ENCODE measurements around the gene NFATC1.
A peak's percentile ranks its signal among the peaks of the same experiment; 100 is the strongest.

The NFATC1 gene

DNA sequence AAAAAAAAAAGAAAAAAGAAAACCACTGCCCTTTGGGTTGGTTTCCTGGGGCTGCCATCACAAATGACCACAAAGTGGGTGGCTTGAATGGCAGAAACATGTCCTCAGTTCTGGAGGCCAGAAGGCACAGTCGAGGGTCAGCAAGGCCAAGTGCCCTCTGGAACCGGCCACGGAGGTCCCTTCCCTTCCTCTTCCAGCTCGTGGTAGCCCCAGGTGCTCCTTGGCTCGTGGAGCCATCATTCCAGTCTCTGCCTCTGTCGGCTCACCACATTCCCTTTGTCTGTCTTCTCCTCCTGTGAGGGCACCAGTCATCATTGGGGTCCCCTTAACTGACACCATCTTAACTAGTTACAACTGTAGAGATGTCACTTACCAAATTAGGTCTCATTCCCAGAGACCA is 8.5 kb upstream of the NFATC1 start:
- DNase-seq, result no peak
- Histone ChIP-seq H3K4me3 (ENCODE audit: insufficient read depth, low read depth, low read length, poor library complexity, severe bottlenecking) (no peak overlapping the region), H3K4me1 (ENCODE audit: control insufficient read depth, insufficient read depth, low read length, poor library complexity, severe bottlenecking) (no peaks in the 10 kb centered on the region), H3K9me3 (ENCODE audit: control insufficient read depth, low read length) (no peaks in the 10 kb centered on the region), H3K27me3 (replicated peaks; ENCODE audit: control insufficient read depth, insufficient read depth, low read length, poor library complexity, severe bottlenecking) (no peaks in the 10 kb centered on the region), H3K27ac (ENCODE audit: insufficient read depth, low read length, poor library complexity, severe bottlenecking) (no peak overlapping the region), H3K36me3 (ENCODE audit: control insufficient read depth, insufficient read depth, low read length) (no peaks in the 10 kb centered on the region)

DNA sequence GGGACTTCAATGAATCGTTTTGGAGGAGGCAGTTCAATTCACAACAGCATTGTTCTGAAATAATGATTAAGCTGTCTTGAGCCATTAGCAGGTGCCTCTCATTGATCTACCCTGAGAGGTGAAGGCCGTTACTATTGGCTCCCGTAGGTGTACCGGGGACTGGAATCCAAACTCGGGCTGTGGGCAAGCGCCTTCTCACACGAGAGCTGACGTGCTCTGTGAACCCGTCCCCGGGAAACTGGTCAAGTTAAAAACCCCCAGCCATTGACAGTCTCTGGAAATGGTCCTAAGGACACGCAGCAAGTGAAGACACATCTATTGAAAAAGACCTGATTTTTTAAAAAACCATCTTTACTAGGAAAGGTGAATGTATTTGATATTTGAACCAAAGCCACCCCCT is 8.1 kb upstream of the NFATC1 start:
- Histone ChIP-seq H3K27me3 (replicated peaks; ENCODE audit: control insufficient read depth, insufficient read depth, low read length, poor library complexity, severe bottlenecking) (no peaks in the 10 kb centered on the region), H3K4me1 (ENCODE audit: control insufficient read depth, insufficient read depth, low read length, poor library complexity, severe bottlenecking) (no peaks in the 10 kb centered on the region), H3K27ac (ENCODE audit: insufficient read depth, low read length, poor library complexity, severe bottlenecking) (no peak overlapping the region), H3K4me3 (ENCODE audit: insufficient read depth, low read depth, low read length, poor library complexity, severe bottlenecking) (no peak overlapping the region), H3K9me3 (ENCODE audit: control insufficient read depth, low read length) (no peaks in the 10 kb centered on the region), H3K36me3 (ENCODE audit: control insufficient read depth, insufficient read depth, low read length) (no peaks in the 10 kb centered on the region)
- DNase-seq, result no peak

DNA sequence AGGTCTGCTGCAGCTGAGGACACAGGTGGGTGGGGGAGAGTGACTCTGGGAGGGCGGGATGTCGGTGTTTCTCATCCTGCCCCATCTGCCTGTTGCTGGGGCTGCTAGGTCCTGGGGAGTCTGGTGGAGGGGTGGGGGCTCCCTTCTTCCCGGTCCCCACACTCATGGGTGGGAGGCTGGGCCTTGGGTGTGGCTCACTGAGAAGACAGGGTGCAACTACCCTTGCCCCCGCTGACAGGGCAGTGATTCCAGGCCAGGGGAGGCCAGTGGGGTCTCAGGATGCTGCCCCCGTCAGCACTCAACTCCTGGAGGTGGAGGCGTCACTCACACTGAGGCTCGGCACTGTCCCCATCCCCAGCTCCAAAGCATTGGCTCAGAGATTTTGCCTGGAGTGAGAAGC is 7.7 kb upstream of the NFATC1 start:
- Histone ChIP-seq H3K4me1 (ENCODE audit: control insufficient read depth, insufficient read depth, low read length, poor library complexity, severe bottlenecking) (peaks cover 3% of the 10 kb centered on the region), H3K9me3 (ENCODE audit: control insufficient read depth, low read length) (no peaks in the 10 kb centered on the region), H3K27ac (ENCODE audit: insufficient read depth, low read length, poor library complexity, severe bottlenecking) (no peak overlapping the region), H3K36me3 (ENCODE audit: control insufficient read depth, insufficient read depth, low read length) (no peaks in the 10 kb centered on the region), H3K27me3 (replicated peaks; ENCODE audit: control insufficient read depth, insufficient read depth, low read length, poor library complexity, severe bottlenecking) (no peaks in the 10 kb centered on the region), H3K4me3 (ENCODE audit: insufficient read depth, low read depth, low read length, poor library complexity, severe bottlenecking) (no peak overlapping the region)
- no peak for DNase-seq

DNA sequence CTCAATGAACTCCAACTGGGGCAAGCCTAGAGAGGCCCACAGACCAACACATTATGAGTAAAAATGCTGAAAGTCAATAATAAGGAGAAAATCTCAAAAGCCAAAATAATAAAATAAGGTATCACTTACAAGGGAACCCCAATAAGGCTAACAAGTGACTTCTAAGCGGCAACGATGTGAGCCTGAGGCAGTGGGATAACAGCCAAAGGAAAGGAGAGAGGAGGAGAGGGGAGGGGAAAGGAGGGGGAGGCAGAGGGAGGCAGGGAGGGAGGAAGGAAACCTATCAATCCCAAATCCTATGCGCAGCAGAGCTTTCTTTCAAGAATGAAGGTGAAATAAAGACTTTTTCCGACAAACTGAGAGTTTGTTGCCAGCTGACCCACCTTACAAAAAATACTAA is 6.0 kb upstream of the NFATC1 start:
- H3K27me3 ChIP-seq (replicated peaks; ENCODE audit: control insufficient read depth, insufficient read depth, low read length, poor library complexity, severe bottlenecking), result no peaks in the 10 kb centered on the region
- no peak for DNase-seq

DNA sequence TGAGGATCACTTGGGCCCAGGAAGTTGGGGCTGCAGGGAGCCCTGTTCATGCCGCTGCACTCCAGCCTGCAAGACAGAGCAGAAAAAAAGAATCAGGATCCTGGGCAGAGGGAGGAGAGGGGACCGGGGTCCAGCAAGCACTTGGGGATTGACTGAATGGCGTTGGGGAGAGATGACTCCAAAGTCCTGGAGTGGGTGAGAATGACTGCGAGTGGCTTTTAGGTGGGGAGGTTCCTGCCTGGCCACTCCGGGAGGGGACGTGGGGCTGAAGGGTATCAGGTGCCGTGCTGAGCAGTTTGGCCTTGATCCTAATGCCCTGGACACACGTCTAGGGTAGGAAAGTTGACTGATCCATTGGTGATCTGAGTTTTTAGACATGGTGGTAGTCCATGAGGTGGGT is 3.5 kb upstream of the NFATC1 start:
- H3K27me3 ChIP-seq (replicated peaks; ENCODE audit: control insufficient read depth, insufficient read depth, low read length, poor library complexity, severe bottlenecking), result no peaks in the 10 kb centered on the region

More for the DNA sequence above, 6.0 kb upstream of the NFATC1 start:
- H3K9me3 ChIP-seq (ENCODE audit: control insufficient read depth, low read length), result no peaks in the 10 kb centered on the region
- no peaks in the 10 kb centered on the region for H3K36me3 ChIP-seq (ENCODE audit: control insufficient read depth, insufficient read depth, low read length)
- no peak overlapping the region for H3K4me3 ChIP-seq (ENCODE audit: insufficient read depth, low read depth, low read length, poor library complexity, severe bottlenecking)
- no peak overlapping the region for H3K27ac ChIP-seq (ENCODE audit: insufficient read depth, low read length, poor library complexity, severe bottlenecking)
- peaks cover 16% of the 10 kb centered on the region for H3K4me1 ChIP-seq (ENCODE audit: control insufficient read depth, insufficient read depth, low read length, poor library complexity, severe bottlenecking)

DNA sequence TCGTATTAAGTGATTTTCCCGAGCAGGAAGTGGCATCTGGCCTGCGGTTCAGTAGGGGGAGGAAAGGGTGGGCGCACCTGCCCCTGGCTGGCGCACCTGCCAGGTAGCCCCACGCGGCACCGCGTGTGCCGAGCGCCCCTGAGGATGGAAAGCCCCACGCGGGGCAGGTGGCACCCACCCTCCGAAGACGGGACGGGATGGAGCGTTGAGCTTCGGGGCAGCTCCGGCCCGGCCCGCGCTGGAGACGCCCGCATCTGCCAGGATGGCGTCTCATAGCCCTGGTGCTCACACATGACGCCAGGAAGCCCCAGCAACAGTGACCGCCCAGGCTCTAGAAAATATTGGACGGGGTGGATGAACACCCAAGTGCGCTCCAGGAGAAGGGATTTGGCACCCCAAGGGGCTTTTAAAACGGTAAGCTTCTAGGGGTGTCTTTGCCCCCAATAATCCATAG is 2.5 kb upstream of the NFATC1 start:
- Histone ChIP-seq H3K27ac (ENCODE audit: insufficient read depth, low read length, poor library complexity, severe bottlenecking) (peak overlapping the region; percentile 54), H3K4me3 (ENCODE audit: insufficient read depth, low read depth, low read length, poor library complexity, severe bottlenecking) (peak overlapping the region; percentile 73), H3K36me3 (ENCODE audit: control insufficient read depth, insufficient read depth, low read length) (no peaks in the 10 kb centered on the region), H3K9me3 (ENCODE audit: control insufficient read depth, low read length) (no peaks in the 10 kb centered on the region), H3K27me3 (replicated peaks; ENCODE audit: control insufficient read depth, insufficient read depth, low read length, poor library complexity, severe bottlenecking) (no peaks in the 10 kb centered on the region), H3K4me1 (ENCODE audit: control insufficient read depth, insufficient read depth, low read length, poor library complexity, severe bottlenecking) (peaks cover 26% of the 10 kb centered on the region)
- no peak for DNase-seq

More for the DNA sequence above, 3.5 kb upstream of the NFATC1 start:
- DNase-seq, result no peak
- no peak overlapping the region for H3K27ac ChIP-seq (ENCODE audit: insufficient read depth, low read length, poor library complexity, severe bottlenecking)
- no peak overlapping the region for H3K4me3 ChIP-seq (ENCODE audit: insufficient read depth, low read depth, low read length, poor library complexity, severe bottlenecking)
- H3K4me1 ChIP-seq (ENCODE audit: control insufficient read depth, insufficient read depth, low read length, poor library complexity, severe bottlenecking), result peaks cover 26% of the 10 kb centered on the region
- no peaks in the 10 kb centered on the region for H3K9me3 ChIP-seq (ENCODE audit: control insufficient read depth, low read length)
- H3K36me3 ChIP-seq (ENCODE audit: control insufficient read depth, insufficient read depth, low read length), result no peaks in the 10 kb centered on the region

DNA sequence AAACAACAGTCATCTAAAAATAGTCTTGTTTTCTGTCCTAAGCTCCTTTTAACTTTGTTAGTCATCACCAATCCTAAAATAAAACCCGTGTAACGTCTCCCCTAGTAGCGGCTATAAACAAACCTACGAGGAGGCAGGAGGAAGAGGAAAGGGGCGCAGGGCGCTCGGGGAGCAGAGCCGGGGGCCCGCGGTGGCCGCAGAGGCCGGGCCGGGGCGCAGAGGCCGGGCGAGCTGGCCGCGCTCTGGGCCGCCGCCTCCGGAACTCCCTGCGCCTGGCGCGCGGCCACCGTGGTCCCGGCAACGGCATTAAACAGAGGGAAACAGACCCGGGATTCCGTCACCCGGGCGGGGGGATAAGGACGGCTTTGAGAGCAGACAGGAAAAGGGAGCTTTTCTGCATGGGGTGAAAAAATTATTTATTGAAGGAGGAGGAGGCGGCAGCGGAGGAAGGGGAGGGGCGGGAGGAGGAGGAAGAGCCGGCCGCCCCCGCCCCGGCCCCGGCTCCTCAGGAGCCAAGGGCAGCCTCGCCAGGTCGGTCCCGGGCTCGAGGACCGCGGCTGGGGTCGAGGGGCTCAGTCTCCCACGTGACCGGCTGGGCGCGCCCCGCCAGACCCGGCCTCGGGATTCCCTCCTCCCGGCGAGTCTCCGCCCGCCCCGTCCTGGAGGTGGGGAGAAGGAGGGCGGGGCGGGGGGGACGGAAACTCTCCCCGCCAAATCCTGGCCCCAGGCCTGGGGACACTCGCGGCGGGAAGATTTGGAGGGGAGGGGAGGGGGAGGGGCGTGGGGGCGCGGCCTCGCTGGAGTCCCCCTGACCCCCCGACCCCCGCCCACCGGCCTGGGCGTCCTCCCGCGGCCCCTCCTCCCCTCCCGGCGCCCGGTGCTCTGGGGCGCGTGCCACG is 1.8 kb upstream of the NFATC1 start:
- peak in 1 of 3 donors; percentile 49 for DNase-seq
- Histone ChIP-seq H3K4me3 (ENCODE audit: insufficient read depth, low read depth, low read length, poor library complexity, severe bottlenecking) (peak overlapping the region; percentile 73), H3K27ac (ENCODE audit: insufficient read depth, low read length, poor library complexity, severe bottlenecking) (peak overlapping the region; percentile 54), H3K4me1 (ENCODE audit: control insufficient read depth, insufficient read depth, low read length, poor library complexity, severe bottlenecking) (peaks cover 26% of the 10 kb centered on the region), H3K36me3 (ENCODE audit: control insufficient read depth, insufficient read depth, low read length) (no peaks in the 10 kb centered on the region), H3K27me3 (replicated peaks; ENCODE audit: control insufficient read depth, insufficient read depth, low read length, poor library complexity, severe bottlenecking) (no peaks in the 10 kb centered on the region), H3K9me3 (ENCODE audit: control insufficient read depth, low read length) (no peaks in the 10 kb centered on the region)

DNA sequence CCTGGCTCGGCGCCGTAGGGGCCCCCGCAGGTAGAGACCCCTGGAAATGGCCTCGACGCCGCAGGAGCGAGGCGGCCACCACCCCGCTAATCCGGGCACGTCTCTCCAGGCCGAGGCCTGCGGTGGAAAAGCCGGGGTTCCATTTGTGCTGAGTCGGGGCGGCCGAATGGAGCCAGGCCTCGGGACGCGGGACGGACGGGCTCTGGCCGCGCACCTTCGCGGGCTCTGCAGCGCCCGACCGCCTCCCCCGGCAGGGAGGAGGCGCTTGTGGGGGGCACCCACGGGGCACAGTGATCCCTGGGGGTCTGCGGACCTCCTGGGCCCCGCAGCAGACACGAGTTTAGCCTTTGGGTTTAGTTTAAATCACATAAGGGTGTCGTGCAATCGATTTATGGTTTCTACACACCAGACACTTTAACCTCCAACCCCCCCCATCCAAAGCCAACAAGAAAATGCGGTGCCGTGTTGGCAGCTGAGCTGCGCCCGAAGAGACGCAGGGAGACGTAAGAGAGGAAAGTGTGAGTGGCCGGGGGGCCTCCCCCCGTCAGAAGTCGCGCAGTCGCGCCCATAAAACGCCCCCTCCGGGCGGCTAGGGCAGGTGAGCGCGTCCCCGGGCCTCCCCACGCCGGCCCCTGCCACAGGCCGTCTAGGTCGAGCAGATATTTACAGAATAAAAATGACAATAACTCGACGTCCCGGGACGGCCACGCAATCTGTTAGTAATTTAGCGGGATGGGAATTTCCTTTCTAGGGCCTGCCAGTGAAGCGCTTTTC is 1.0 kb upstream of the NFATC1 start:
- peak in 2 of 3 donors; percentile 43 to 55 for DNase-seq
- H3K36me3 ChIP-seq (ENCODE audit: control insufficient read depth, insufficient read depth, low read length), result no peaks in the 10 kb centered on the region
- H3K9me3 ChIP-seq (ENCODE audit: control insufficient read depth, low read length), result no peaks in the 10 kb centered on the region
- peak overlapping the region; percentile 73 for H3K4me3 ChIP-seq (ENCODE audit: insufficient read depth, low read depth, low read length, poor library complexity, severe bottlenecking)
- no peaks in the 10 kb centered on the region for H3K27me3 ChIP-seq (replicated peaks; ENCODE audit: control insufficient read depth, insufficient read depth, low read length, poor library complexity, severe bottlenecking)
- peaks cover 30% of the 10 kb centered on the region for H3K4me1 ChIP-seq (ENCODE audit: control insufficient read depth, insufficient read depth, low read length, poor library complexity, severe bottlenecking)
- peak overlapping the region; percentile 54 for H3K27ac ChIP-seq (ENCODE audit: insufficient read depth, low read length, poor library complexity, severe bottlenecking)

DNA sequence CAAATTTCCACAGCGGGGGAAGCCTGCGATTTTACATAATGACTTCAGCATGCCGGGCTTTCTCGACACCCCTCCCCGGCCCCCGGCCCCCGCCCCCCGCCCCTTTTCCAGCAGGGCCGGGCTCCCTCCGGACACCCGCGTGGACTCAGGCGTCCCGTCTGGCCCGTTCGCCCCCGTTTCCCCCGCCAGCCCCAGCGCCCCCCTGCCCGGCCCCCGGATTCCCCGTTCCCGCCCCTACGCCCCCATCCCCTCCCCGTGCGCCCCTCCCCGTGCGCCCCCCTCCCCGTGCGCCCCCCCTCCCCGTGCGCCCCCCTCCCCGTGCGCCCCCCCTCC is 456 bp upstream of the NFATC1 start:
- H3K27me3 ChIP-seq (replicated peaks; ENCODE audit: control insufficient read depth, insufficient read depth, low read length, poor library complexity, severe bottlenecking), result no peaks in the 10 kb centered on the region
- DNase-seq, result no peak
- H3K4me1 ChIP-seq (ENCODE audit: control insufficient read depth, insufficient read depth, low read length, poor library complexity, severe bottlenecking), result peaks cover 30% of the 10 kb centered on the region
- no peak overlapping the region for H3K27ac ChIP-seq (ENCODE audit: insufficient read depth, low read length, poor library complexity, severe bottlenecking)
- peak overlapping the region; percentile 73 for H3K4me3 ChIP-seq (ENCODE audit: insufficient read depth, low read depth, low read length, poor library complexity, severe bottlenecking)
- H3K9me3 ChIP-seq (ENCODE audit: control insufficient read depth, low read length), result no peaks in the 10 kb centered on the region
- no peaks in the 10 kb centered on the region for H3K36me3 ChIP-seq (ENCODE audit: control insufficient read depth, insufficient read depth, low read length)
